MM.1S (cell line): ENCODE results near the gene ADAMTS17.

ENCODE experiments used
- DNase-seq: peaks from one replicate; pipeline ENCODE4 v3.0.0-alpha.2; 2015
- H2AFZ ChIP-seq: fragments of 300-600 bp; sonication (generic); 2 replicates; pipeline ENCODE4 v1.6.0; 2016; ENCODE audit warnings: antibody characterized with exemption, low read length
- H3F3A ChIP-seq: fragments of 300-600 bp; sonication (generic); 2 replicates; pipeline ENCODE4 v1.6.1; 2016; ENCODE audit warnings: mild to moderate bottlenecking, antibody characterized with exemption, low read length, moderate library complexity, mixed read lengths; ENCODE audit not compliant: insufficient read depth
- H3K27ac ChIP-seq: fragments of 300-600 bp; sonication (generic); 2 replicates; pipeline ENCODE4 v1.5.1; 2016; ENCODE audit warnings: mild to moderate bottlenecking, low read length
- H3K27me3 ChIP-seq: fragments of 300-600 bp; sonication (generic); replicated peaks from 2 replicates; pipeline ENCODE4 v1.6.0; 2016; ENCODE audit warnings: low read length; ENCODE audit not compliant: insufficient read depth
- H3K36me3 ChIP-seq: fragments of 300-600 bp; sonication (generic); replicated peaks from 2 replicates; pipeline ENCODE4 v1.6.1; 2016; ENCODE audit warnings: mild to moderate bottlenecking, low read length, mixed read lengths; ENCODE audit not compliant: insufficient read depth
- H3K4me1 ChIP-seq: fragments of 300-600 bp; sonication (generic); 2 replicates; pipeline ENCODE4 v1.6.1; 2016; ENCODE audit warnings: low read length, mixed read lengths
- H3K4me2 ChIP-seq: fragments of 300-600 bp; sonication (generic); 2 replicates; pipeline ENCODE4 v1.6.0; 2016; ENCODE audit warnings: low read depth, low read length
- H3K4me3 ChIP-seq: fragments of 300-600 bp; sonication (generic); 2 replicates; pipeline ENCODE4 v1.5.1; 2016; ENCODE audit warnings: low read length, mixed read lengths
- H3K79me2 ChIP-seq: fragments of 300-600 bp; sonication (generic); 2 replicates; pipeline ENCODE4 v1.6.1; 2016; ENCODE audit warnings: mixed run types, low read length, mixed read lengths
- H3K9ac ChIP-seq: fragments of 300-600 bp; sonication (generic); 2 replicates; pipeline ENCODE4 v1.6.1; 2016; ENCODE audit warnings: low read length, mixed read lengths
- H3K9me2 ChIP-seq: fragments of 300-600 bp; sonication (generic); replicated peaks from 2 replicates; pipeline ENCODE4 v1.6.1; 2016; ENCODE audit warnings: mild to moderate bottlenecking, low read length, mixed read lengths; ENCODE audit not compliant: insufficient read depth
- H3K9me3 ChIP-seq: fragments of 300-600 bp; sonication (generic); replicated peaks from 2 replicates; pipeline ENCODE4 v1.6.1; 2016; ENCODE audit warnings: mild to moderate bottlenecking, low read length, mixed read lengths; ENCODE audit not compliant: insufficient read depth
- H4K20me1 ChIP-seq: fragments of 300-600 bp; sonication (generic); 2 replicates; pipeline ENCODE4 v1.6.1; 2016; ENCODE audit warnings: mild to moderate bottlenecking, low read length, moderate library complexity, mixed read lengths; ENCODE audit not compliant: insufficient read depth
- EZH2 ChIP-seq: fragments of 300-600 bp; sonication (generic); optimal IDR thresholded peaks from 2 replicates; pipeline ENCODE3; 2017; ENCODE audit warnings: low read depth, mild to moderate bottlenecking, antibody characterized with exemption, low read length, mixed read lengths
- EZH2phosphoT487 ChIP-seq: fragments of 300-600 bp; sonication (generic); IDR thresholded peaks from 2 replicates; pipeline ENCODE4 v1.6.1; 2018; ENCODE audit warnings: antibody characterized with exemption, low read length
- TF ChIP-seq, protein P1 (sequence below): fragments of 300-600 bp; sonication (generic); IDR thresholded peaks from 2 replicates; pipeline ENCODE4 v1.5.1; 2016; ENCODE audit warnings: antibody characterized with exemption, low read length, mixed read lengths

Gene ADAMTS17

DNA sequence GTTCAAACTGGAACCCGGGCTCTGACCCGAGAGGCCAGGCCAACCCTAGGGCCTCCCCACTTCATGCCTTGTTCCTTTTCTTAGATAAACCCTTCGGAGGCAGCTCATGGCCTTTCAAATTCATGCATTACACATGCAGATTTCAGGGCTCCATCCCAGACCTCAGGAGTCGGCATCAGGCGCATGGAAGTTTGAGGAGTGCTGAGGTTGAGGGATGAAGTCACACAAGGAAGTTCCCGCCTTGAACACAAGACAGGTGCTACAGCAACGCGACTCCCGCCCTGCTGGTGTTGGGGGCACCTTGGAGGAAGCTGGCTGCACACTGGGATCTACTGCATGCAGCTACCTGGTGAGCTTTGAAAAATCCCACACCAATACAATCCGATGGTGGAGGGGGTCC lies 363.3 kb downstream of the ADAMTS17 start:
- Histone ChIP-seq H3K36me3 (no peaks in the 10 kb centered on the region), H3F3A (no peaks in the 10 kb centered on the region), H3K9me3 (no peaks in the 10 kb centered on the region), H3K4me2 (no peak overlapping the region), H3K9ac (no peak overlapping the region), H3K27me3 (no peaks in the 10 kb centered on the region), H3K9me2 (no peaks in the 10 kb centered on the region), H2AFZ (no peak overlapping the region), H3K79me2 (no peaks in the 10 kb centered on the region), H3K4me3 (no peak overlapping the region), H3K4me1 (no peaks in the 10 kb centered on the region), H3K27ac (no peak overlapping the region), H4K20me1 (no peaks in the 10 kb centered on the region)
- DNase-seq = no peak
- no peak for TF ChIP-seq EZH2
- no peak for TF ChIP-seq EZH2phosphoT487
- TF ChIP-seq, protein P1, sequence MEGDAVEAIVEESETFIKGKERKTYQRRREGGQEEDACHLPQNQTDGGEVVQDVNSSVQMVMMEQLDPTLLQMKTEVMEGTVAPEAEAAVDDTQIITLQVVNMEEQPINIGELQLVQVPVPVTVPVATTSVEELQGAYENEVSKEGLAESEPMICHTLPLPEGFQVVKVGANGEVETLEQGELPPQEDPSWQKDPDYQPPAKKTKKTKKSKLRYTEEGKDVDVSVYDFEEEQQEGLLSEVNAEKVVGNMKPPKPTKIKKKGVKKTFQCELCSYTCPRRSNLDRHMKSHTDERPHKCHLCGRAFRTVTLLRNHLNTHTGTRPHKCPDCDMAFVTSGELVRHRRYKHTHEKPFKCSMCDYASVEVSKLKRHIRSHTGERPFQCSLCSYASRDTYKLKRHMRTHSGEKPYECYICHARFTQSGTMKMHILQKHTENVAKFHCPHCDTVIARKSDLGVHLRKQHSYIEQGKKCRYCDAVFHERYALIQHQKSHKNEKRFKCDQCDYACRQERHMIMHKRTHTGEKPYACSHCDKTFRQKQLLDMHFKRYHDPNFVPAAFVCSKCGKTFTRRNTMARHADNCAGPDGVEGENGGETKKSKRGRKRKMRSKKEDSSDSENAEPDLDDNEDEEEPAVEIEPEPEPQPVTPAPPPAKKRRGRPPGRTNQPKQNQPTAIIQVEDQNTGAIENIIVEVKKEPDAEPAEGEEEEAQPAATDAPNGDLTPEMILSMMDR = no peak

DNA sequence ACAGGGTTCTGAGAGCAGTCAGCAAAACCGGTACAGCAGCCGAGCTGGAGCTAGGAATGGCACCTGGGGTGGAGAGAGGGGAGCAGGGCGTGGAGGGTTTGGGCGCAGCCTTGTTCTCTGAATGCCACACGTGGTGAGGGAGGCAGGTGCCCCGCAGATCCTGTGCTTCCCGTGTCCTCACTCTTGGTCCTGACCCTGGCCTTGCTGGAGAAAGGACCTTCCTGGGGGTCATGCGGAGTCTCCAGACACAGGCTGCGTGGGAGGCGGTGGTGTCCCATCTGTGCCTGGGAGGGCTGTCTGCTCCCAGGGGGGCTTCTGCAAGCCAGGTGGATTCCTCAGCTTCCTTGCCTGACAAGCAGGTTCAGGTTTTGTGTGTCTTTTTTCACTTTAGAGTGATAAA lies 363.8 kb downstream of the ADAMTS17 start:
- Histone ChIP-seq H2AFZ (no peak overlapping the region), H3K27me3 (no peaks in the 10 kb centered on the region), H3F3A (no peaks in the 10 kb centered on the region), H3K4me1 (no peaks in the 10 kb centered on the region), H3K36me3 (no peaks in the 10 kb centered on the region), H3K79me2 (no peaks in the 10 kb centered on the region), H3K9ac (no peak overlapping the region), H3K27ac (no peak overlapping the region), H3K9me3 (no peaks in the 10 kb centered on the region), H3K4me2 (no peak overlapping the region), H3K9me2 (no peaks in the 10 kb centered on the region), H4K20me1 (no peaks in the 10 kb centered on the region), H3K4me3 (no peak overlapping the region)
- no peak for DNase-seq
- TF ChIP-seq, protein P1 = no peak
- TF ChIP-seq EZH2phosphoT487 (no peak), EZH2 (no peak)

DNA sequence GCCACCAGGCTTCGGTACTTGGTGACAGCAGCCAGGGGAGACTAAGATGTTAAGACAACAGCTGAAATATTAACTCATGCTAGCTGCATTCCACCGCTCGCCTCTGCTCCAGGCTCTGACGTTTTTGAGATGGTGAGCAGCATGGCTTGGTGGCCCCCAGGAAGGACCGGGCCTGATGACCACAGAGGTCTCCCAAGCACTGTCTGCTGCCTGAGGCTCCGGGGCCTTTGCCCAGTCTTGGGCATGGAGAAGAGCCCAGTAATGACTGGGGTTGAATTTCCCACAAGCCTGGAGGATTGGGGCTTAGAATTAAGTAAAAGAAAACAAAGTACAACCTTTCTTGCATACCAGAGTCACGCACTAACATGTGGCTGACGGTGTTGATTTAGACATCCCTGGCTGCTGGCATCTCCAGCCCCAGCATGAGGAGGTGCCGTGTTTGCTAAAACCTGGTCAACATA lies 364.9 kb downstream of the ADAMTS17 start:
- Histone ChIP-seq H3K9ac (no peak overlapping the region), H3K9me3 (no peaks in the 10 kb centered on the region), H3K36me3 (no peaks in the 10 kb centered on the region), H3K27ac (no peak overlapping the region), H3K27me3 (no peaks in the 10 kb centered on the region), H3K4me2 (no peak overlapping the region), H3F3A (no peaks in the 10 kb centered on the region), H4K20me1 (no peaks in the 10 kb centered on the region), H3K79me2 (no peaks in the 10 kb centered on the region), H3K9me2 (no peaks in the 10 kb centered on the region), H3K4me1 (no peaks in the 10 kb centered on the region), H2AFZ (no peak overlapping the region), H3K4me3 (no peak overlapping the region)
- no peak for DNase-seq
- TF ChIP-seq EZH2phosphoT487 = no peak
- TF ChIP-seq, protein P1 = no peak
- no peak for TF ChIP-seq EZH2

DNA sequence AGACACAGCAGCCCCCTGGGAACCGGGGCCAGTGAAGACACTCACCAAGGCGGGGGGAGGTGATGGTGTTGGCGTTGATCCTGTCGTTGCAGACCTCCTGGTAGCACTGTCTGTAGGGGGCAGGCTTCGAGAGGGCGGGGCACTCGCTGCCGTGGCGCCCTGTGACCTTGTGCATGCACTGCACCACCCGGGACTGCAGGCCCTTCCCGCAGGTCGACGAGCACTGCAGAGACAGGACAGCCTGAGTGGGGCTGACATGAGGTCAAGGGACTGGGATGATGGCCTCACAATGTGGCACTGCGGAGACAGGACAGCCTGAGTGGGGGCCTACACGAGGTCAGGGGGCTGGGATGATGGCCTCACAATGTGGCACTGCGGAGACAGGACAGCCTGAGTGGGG lies 365.8 kb downstream of the ADAMTS17 start:
- no peaks in the 10 kb centered on the region for H3K79me2 ChIP-seq
- no peak overlapping the region for H2AFZ ChIP-seq
- H3K9me2 ChIP-seq = no peaks in the 10 kb centered on the region
- H3K36me3 ChIP-seq = no peaks in the 10 kb centered on the region
- no peaks in the 10 kb centered on the region for H3K4me1 ChIP-seq
- H3F3A ChIP-seq = no peaks in the 10 kb centered on the region
- no peak overlapping the region for H3K9ac ChIP-seq
- no peak overlapping the region for H3K27ac ChIP-seq
- no peaks in the 10 kb centered on the region for H3K27me3 ChIP-seq
- no peaks in the 10 kb centered on the region for H3K9me3 ChIP-seq
- no peak overlapping the region for H3K4me3 ChIP-seq
- DNase-seq = no peak
- H4K20me1 ChIP-seq = no peaks in the 10 kb centered on the region
- H3K4me2 ChIP-seq = no peak overlapping the region
- TF ChIP-seq, protein P1 = no peak
- TF ChIP-seq EZH2phosphoT487 (no peak), EZH2 (no peak)
